ENCODE measurements around the gene STXBP1.
A peak's percentile ranks its signal among the peaks of the same experiment; 100 is the strongest.

The STXBP1 gene

DNA sequence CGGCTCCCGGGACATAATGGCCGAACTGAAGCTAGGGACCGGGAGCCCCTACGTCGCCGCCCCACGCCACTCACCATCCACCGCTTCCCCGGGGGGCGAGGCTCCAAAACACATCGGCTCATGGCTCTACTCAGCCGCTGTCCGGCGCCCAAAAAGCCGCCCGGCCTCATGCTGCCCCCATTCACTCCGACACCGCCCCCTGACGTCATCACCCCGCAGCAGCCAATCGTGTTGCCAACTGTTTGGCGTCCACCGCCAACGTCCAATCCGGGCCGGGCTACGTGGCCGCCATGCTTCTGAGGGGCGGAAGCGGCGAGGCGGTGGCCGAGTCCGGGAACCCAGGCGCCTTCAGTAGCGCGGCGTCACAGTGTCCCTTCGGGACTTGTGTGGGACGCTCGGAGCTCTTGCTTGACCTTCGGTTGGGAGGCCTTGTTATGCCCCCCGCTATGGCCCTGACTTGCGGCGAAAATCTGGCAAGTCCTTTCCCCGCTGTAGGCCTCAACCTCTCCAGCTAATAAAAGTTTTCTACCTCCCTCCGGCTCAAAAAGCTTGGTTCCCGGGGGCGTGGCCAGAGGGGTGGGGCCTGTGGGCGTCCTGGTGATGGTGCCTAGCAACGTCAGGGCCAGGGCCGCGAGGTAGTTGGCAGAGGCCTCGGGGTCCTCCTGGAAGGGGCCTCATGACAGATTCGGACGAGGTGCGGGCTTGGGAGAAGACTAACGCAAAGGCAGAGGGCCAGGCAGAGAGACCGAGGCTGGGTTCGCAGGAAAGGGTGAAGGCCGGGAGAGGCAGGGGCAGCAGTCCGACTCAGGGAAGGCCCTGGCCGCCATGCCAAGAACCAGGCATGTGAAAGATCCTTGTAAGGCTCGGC lies 103.6 kb downstream of the STXBP1 start, which contains the start of the genes PTRH1 and TTC16:
Gene PTRH1 (minus strand): TSS at position 194 of the 868 bp plus-strand sequence. CDS start 24 bp downstream, at position 170.
Gene TTC16 (plus strand): TSS at position 610 of the 868 bp plus-strand sequence. CDS start 67 bp downstream, at position 677.
- peak; percentile 94 for DNase-seq

DNA sequence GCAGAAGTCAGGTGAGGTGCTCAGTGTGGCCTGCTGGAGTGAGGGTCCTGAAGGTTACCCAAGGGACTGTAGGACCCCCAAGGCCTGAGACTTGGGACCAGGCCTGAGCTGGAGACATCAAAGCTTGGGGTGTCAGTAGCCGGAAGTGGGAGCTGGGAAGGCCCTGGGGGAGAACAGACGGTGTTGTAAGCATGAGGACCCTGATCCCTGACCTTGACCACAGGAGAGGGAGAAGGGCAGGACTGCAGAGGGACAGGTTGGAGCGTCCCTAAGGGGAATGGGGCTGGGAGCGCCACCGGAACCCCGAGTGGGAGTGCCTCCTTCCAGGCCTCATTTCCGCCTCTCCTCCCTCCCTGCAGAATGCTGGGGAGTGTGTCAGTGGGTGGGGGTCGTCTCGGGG lies 104.3 kb downstream of the STXBP1 start:
- no peak for DNase-seq

DNA sequence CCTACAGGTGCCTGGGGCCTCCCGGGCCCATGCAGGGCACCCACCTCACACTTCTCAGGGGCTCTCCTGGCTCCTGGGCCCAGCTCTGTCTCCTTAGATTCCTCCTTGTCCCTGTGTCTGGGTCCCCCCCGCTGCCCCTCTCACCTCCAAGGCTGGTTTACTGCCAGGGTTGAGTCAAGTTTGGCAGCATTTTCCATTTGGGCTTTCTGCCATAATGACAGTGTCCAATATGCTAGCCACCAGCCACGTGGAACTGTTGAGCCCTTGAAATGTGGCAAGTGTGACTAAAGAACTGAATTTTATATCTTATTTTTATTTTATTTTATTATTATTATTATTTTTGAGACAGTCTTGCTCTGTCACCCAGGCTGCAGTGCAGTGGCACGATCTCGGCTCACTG lies 105.7 kb downstream of the STXBP1 start:
- DNase-seq: no peak

DNA sequence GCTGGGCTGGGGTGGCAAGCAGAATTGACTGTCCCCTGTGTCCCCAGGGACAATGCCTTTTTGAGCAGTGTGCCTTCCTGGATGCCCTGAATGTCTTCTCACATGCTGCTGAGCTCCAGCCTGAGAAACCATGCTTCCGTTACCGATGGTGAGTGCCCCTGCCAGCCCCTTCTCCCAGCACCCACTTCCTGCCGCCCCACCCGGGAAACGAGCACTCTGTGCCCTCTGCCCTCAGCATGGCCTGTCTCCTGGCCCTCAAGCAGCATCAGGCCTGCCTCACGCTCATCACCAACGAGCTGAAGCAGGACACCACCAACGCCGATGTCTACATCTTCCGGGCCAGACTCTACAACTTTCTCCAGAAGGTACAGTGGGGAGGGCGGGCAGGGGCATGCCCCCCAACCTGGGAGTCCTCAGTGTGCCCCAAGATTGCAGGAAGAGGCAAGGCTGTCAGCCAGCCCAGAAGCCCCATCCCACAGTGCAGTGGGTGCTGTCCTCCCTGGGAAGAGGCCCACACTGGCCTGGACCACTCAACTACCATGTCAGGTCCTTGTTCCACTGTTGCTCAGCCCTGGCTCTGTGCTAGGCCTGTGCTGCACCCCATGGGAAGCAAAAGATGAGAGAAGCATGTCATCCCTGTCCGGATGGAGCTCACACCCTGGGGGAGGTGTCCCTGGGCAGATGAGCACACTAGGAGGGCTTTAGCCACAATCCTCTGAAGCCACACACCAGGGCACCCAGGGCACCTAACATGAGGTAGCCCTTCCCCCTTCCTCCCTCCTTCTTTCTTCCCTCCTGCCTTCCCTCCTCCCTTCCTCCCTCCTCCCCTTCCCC lies 108.2 kb downstream of the STXBP1 start:
- DNase-seq: no peak

DNA sequence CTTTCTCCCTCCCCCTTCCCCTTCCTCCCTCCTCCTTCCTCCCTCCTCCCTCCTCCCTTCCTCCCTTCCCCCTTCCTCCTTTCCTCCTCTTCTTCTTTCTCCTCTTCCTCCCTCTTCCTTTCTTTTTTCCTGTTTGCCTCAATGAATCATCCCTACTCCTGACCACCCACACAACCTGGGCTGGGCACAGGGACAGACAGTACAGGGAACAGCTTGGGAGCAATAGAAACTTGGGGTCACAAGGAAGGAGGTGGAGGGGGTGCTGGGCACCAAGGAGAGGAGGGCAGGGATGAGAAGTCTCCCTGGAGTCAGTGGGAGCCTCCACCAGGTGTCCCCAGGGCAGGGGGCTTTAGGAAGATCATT lies 108.8 kb downstream of the STXBP1 start:
- no peak for DNase-seq

DNA sequence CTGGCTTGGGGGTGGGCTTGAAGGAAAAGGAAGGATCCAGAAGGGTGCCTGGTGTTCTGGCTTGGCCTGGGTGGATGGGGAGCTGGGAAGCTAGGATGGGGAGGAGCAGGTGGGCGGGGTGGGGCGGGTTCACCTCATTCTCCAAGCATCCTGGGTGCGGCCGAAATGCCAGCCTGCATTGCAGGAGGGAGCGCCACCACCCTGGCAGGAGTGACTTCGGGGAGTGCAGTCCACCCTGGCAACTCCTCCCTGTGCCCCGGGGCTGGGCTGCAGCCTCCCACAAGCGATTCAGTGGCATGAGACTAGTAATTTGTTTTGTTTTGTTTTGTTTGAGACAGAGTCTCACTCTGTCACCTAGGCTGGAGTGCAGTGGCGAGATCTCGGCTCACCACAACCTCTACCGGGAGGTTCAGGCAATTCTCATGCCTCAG lies 109.3 kb downstream of the STXBP1 start:
- no peak for DNase-seq

DNA sequence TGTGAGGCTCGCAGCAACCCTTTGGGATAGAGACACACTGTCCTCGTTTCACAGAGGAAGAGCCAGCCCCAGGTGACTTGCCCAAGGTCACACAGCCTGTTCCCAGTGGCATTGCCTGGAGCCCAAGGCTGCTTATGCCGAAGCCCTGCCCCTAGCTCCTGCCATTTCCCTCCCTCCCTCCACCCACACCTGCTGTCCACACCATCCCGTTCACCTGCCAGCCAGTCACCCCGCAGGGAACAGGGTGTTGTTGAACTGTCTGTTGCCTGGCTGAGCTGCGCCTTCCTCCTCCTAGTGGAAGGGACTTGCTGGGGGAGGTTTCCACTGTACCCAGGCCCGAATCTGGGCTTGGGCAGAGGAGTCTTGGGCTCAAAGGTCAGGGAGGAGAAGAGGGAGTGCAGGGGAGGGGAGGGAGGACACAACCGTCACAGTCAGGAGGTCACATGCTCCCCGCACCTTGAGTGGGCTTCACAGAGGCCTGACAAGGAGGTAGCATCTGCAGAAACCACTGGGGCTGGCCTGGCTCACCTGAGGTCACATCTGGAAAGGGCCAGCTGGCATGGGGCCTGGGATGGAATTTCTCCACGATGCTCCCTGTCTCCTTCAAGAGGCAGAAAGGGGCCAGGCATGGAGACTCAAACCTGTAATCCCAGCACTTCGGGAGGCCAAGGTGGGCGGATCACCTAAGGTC lies 110.1 kb downstream of the STXBP1 start:
- DNase-seq: no peak

DNA sequence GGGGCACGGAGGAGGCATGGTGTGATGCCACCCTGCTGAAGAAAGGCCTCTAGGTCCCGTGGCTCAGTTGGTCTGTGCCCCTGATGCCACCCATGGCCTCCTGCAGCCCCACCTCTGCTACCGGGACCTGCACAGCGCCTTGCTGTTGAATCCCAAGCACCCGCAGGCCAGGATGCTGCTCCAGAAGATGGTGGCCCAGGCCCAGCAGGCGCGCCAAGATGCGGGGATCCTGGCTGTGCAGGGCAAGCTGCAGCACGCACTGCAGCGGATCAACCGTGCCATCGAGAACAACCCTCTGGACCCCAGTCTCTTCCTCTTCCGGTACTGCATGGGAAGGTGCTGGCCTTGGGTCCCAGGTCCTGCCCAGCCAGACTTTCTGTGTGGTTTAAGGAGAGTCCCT lies 110.9 kb downstream of the STXBP1 start:
- no peak for DNase-seq

DNA sequence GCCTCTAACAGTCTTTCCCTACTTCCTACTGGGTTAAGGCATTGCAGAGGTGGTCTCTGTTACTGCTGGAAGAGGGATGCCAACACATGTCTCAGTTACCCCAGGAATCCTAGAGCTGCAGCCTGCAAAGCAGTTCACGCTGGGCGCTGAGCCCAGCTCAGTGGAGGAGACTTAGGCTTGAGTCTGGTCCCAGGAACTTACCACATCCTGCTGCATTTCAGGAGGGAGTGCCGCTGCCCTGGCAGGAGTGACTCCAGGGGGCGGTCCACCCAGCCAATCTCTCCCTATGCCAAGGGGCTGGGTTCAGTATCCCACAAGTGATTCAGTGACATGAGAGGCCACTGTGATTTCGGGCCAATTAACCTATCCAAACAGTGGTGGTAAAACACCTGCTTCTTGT lies 111.4 kb downstream of the STXBP1 start:
- DNase-seq: peak; percentile 64

DNA sequence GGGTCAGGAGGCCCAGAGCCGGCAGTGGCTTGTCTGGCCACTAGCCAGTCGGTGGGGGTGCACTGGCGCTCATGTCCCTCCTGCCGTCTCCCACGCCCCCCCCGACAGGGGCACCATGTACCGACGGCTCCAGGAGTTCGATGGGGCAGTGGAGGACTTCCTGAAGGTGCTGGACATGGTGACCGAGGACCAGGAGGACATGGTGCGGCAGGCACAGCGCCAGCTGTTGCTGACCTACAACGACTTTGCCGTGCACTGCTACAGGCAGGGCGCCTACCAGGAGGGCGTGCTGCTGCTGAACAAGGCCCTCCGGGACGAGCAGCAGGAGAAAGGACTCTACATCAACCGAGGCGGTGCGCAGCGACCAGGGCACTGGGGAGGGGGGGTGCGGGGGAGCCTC lies 111.9 kb downstream of the STXBP1 start:
- no peak for DNase-seq

DNA sequence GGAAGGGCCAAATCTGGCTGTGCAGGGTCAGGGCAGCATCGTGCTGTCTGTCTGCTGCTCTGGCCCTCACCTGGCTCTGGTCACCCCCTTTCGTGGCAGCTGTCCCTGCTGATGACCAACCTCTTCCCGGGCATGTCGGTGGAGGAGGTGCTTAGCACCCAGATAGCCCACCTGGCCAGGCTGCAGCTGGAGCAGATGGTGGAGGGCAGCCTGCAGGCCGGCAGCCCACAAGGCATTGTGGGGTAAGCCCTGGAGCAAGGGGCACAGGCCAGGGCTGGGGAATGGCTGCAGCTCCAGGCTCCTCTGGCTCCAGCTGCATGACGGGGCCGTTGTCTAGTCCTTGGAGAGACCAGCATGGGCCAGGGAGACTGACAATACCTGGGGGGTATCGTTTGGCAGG lies 114.8 kb downstream of the STXBP1 start:
- DNase-seq: no peak

DNA sequence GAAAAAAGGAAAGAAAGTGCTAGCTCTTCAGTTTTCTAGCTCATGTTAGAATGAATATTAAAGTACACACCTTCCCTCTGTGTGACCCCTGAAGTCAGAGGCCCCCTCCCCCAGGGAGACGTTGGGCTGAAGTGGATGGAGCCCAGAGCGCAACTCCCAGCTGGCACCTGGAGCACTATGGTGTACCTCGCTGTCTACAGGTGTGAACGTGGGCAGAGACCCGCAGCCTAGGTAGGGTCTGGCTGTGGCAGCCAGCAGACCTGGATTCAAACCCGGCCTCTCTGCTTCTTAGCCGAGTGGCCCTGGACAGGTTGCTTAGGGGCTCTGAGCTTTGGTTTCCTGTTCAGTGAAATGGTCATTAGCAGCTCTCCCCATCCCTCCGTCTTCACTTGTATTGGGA lies 116.7 kb downstream of the STXBP1 start:
- DNase-seq: no peak

DNA sequence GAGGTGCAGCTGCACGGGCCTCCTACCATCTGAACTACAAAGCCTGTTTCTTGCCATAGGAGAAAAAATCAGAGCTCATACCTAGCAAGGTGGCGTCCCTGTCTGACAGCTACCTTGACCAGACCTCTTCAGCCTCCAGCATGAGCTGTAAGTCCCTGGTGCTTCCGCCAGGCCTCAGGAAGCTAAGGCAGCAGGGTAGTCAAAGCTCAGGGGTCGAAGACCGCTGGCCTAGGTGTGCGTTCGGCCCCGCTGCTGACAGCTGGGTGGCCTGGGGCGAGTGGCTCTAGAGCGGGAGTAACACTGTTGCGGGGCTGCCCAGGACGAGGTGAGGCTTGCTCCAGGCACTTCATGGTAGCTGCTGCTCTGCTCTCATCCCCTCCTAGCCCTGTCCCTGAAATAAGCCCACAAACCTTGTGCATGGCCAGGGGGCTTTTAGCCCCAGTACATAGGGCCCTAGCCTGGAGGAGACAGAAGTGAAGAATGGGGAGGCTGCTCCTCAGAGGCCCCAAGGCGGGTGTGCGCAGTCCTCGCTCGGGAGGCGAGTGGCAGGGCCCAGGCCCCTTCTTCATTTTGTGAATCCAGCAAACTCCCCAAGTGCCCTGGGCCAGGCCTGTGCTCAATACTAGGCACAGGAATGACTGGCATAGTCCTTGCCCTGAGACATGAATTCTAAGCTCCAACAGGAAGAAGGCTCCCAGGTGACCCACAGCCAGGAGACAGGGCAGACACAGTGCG lies 117.6 kb downstream of the STXBP1 start:
- no peak for DNase-seq

DNA sequence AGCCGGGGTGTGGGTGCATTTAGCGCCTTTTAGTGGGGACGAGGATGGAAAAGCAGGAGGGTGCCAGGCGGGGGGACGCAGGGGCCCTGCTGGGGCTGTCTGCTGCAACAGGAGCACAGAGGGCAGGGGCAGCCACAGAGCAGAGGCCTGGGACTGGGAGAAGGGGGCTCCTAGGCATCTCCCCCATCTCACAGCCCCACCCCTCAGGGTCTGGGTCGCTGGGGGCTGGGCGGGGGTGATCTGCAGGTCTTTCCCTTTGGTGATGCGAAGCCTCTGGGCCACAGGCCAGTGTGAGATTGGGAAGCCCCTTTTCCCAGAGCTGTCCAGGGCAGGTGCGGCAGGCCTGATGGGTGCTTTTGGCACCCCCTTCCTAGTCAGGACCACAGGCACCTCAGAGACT lies 118.2 kb downstream of the STXBP1 start:
- DNase-seq: no peak

DNA sequence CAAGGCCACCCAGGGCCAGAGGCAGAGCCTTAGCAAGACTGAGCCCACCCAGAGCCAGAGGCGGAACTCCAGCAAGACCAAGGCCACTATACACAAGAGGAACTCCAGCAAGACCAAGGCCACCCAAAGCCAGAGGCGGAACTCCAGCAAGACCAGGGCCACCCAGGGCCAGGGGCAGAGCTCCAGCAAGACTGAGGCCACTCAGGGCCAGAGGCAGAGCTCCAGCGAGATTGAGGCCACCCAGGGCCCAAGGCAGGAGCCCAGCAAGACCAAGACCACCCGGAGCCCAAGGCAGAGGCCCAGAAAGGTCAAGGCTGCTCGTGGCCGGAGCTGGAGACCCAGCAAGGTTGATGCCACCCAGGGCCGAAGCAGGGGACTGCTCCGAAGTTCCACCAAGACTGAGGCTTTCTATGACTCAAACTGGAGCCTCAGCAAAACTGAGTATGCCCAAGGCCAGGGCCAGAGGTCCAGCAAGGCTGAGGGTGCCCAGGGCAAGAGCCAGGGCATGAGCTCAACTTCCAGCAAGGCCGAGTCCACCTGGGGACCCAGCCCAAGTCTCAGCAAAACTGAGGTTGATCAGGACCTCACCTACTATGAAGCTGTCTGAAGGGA lies 118.8 kb downstream of the STXBP1 start:
- DNase-seq: no peak

DNA sequence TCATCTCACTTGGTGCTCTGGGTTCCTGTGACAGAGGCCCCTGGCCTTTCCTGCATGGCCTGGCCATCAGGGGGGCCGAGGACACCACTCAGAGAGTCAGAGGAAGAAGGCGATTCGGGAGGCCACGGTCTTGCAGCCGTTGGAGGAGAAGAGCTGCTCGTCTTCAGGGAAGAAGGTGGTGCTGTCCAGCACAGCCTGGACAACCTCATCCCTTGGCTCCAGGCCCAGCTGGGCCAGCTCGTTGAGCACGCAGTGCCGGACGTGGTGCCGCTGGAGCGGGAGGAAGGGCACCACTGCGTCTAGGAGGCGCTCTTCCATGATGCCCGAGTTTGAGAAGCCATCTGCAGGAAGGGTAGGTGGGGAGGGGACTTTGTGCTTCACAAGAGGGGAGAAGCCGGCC lies 119.9 kb downstream of the STXBP1 start:
- no peak for DNase-seq

DNA sequence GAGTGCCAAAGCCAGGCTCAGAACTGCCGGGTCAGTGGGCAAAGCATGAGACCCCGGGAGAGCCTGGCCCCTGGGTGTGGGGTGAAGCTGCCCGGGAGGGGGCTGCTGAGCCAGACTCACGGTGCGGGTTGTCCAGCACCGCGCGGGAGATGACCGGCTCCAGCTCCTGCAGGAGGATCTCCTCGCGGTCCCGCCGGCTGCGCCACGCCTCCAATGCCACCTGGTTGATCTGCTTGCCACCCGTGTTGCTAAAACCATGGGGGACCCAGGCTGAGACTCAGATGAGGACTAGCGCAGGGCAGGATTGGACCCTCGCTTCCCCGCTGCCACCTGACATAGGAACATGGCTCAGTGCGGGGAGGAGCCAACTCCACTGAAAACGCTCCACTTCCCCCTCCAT lies 120.4 kb downstream of the STXBP1 start:
- no peak for DNase-seq

DNA sequence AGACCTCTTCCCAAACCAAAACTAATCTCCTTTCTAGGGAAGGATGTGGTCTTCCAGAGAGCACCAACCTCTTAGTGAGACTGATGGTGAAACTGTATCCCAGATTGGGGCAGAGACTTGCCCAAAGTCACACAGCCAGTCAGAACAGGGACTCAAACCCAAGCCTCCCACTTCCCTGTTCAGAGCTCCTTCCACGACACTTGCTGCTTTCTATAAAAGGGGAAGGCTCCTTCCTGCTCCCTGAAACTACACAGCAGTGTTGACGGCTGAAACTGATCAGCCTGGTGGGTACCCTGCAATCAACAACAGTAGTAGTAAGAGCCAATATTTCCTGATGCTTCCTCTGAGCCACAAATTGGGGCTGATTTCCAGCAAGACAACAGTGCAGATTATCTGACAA lies 121.5 kb downstream of the STXBP1 start:
- DNase-seq: no peak

DNA sequence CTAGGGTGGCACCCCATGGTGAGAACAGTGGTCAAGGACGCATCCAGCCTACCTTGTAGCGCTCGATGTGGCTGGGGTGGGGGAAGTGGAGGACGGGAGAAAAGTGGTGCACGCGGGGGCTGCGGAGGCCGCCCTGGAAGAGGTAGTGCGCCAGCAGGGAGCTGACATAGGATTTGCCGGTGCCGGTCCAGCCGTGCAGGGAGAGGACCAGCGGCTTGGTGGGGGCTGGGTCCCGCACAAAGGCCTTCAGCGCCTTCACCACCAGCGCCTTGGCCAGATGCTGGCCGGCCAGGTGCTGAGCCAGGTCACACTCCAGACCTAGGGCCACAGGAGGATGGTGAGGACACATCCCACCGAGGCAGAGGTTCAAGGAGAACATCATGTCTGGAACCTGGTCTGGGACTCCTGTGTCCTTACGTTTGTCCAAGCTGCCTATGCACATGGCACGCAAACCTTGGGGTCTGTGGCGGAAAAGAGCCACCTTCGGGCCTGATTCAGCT lies 122.2 kb downstream of the STXBP1 start:
- no peak for DNase-seq

DNA sequence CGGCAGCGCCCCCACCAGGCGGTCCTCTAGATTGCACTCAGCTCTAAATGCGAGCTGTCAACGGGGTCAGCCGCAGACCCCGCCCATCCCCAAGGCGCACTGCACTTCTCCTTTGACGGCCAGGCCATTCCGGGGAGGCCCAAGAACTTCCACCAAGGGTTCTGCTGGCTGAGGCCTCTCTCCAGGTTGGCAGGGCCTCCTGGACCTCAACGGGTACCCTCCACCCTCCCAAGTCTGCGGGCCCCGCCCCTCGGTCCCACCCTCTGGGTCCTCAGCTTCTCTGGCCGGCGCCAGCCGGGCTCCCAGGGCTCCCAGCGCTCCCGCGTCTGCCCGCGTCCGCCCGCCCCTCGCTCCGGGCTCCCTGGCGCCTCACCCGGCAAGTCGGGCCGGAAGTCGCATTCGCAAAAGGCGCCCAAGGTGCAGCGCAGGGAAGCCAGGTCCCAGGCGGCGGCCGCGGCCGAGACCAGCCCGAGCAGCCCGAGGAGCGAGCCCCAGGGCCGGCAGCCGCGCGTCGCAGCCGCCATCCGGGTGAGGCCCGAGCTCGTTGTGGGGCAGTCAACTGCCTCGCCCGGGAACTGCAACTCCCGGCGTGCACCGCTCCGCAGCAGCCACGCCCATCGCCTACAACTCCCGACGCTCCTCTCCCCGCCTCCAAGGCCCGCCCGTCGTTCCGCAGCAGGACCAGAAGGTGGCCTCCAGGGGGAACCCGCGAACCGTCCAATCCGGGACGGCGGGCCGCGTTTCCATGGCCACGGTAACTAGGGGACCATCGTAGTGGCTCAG lies 122.9 kb downstream of the STXBP1 start, which contains the start of gene TOR2A:
Gene TOR2A (minus strand): TSS at position 548 of the 783 bp plus-strand sequence. CDS start 24 bp downstream, at position 524.
- DNase-seq: peak; percentile 95

Data from fibroblast of skin of abdomen (primary cell).